WERI-Rb-1 (cell line): Measurements from ENCODE around the gene BAK1.

Experiments
- DNase-seq: peaks from one replicate; pipeline ENCODE4 v3.0.0-alpha.2; 2020
- H3K27ac ChIP-seq: fragments of 250-450 bp; sonication (Bioruptor Pico); 2 replicates; pipeline ENCODE4 v1.5.1; 2020; ENCODE audit warnings: mild to moderate bottlenecking, moderate library complexity
- H3K27me3 ChIP-seq: fragments of 250-450 bp; sonication (Bioruptor Pico); 2 replicates; pipeline ENCODE4 v1.5.1; 2021; ENCODE audit warnings: mild to moderate bottlenecking, low read depth, moderate library complexity; ENCODE audit not compliant: insufficient read depth, severe bottlenecking
- H3K36me3 ChIP-seq: fragments of 250-450 bp; sonication (Bioruptor Pico); 2 replicates; pipeline ENCODE4 v1.5.1; 2020; ENCODE audit warnings: mild to moderate bottlenecking, moderate library complexity
- H3K4me3 ChIP-seq: 2 replicates; pipeline ENCODE4 v1.5.1; 2011; ENCODE audit warnings: low read depth, mild to moderate bottlenecking, control low read depth, low read length
- H3K9me3 ChIP-seq: fragments of 250-450 bp; sonication (Bioruptor Pico); 2 replicates; pipeline ENCODE4 v1.5.1; 2021; ENCODE audit warnings: mild to moderate bottlenecking, moderate library complexity; ENCODE audit not compliant: severe bottlenecking
- TF ChIP-seq, protein P1 (sequence below): IDR thresholded peaks from 2 replicates; pipeline ENCODE4 v1.5.1; 2011; ENCODE audit warnings: low read depth, mild to moderate bottlenecking, control low read depth, inconsistent platforms, low read length

The BAK1 gene

GRCh38 chr6:33592595-33593413 is 12.7 kb upstream of the BAK1 start:
- Histone ChIP-seq H3K4me3 (no peak overlapping the region), H3K27me3 (no peaks in the 10 kb centered on the region), H3K27ac (no peak overlapping the region), H3K9me3 (no peaks in the 10 kb centered on the region), H3K36me3 (no peaks in the 10 kb centered on the region)
- TF ChIP-seq, protein P1, sequence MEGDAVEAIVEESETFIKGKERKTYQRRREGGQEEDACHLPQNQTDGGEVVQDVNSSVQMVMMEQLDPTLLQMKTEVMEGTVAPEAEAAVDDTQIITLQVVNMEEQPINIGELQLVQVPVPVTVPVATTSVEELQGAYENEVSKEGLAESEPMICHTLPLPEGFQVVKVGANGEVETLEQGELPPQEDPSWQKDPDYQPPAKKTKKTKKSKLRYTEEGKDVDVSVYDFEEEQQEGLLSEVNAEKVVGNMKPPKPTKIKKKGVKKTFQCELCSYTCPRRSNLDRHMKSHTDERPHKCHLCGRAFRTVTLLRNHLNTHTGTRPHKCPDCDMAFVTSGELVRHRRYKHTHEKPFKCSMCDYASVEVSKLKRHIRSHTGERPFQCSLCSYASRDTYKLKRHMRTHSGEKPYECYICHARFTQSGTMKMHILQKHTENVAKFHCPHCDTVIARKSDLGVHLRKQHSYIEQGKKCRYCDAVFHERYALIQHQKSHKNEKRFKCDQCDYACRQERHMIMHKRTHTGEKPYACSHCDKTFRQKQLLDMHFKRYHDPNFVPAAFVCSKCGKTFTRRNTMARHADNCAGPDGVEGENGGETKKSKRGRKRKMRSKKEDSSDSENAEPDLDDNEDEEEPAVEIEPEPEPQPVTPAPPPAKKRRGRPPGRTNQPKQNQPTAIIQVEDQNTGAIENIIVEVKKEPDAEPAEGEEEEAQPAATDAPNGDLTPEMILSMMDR, result no peak
- no peak for DNase-seq

DNA sequence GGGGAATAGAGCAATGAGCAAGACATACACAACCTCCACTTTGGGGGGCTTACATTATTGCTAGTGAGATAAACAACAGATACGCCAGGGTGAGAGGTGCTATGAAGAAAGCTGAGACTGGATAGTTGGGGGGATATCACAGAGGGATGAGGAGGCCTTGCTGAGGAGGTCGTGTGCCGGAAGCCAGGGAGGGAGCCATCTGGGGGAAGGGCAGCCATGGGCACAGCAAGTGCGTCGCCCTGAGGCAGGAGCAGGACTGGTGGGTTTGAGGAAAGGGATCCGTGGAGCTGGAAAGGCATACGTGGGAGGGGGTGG is 12.2 kb upstream of the BAK1 start:
- H3K9me3 ChIP-seq, result no peaks in the 10 kb centered on the region
- H3K36me3 ChIP-seq, result no peaks in the 10 kb centered on the region
- DNase-seq, result no peak
- H3K27me3 ChIP-seq, result no peaks in the 10 kb centered on the region
- H3K27ac ChIP-seq, result no peak overlapping the region
- H3K4me3 ChIP-seq, result no peak overlapping the region
- TF ChIP-seq, protein P1, result no peak

DNA sequence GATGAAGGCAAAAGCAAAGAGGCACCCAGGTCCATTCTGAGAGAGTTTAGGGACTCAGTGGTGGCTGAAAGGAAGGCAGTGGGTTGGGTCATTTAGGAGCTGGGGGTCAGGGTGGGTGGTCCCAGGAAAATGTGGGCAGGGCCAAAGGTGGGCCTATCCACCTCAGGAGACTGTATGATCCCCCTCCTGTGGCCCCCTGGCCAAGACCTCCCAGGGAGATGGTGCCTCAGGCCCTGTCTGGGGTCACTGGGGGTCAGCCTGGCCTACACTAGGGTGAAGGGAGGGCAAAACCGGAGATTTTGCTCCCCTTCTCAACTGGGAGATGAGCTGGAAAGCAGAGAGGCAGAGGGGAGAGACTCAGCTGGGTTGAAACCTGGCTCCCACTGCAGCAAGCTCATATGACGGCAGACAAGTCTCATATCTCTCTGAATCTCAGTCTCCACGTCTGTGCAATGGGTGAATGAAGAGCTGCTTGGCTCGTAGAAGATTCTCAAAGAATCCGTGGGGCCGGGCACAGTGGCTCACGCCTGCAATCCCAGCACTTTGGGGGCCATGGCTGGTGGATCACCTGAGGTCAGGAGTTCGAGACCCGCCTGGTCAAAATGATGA is 11.5 kb upstream of the BAK1 start:
- TF ChIP-seq, protein P1, result no peak
- Histone ChIP-seq H3K36me3 (no peaks in the 10 kb centered on the region), H3K27ac (peak overlapping the region; percentile 76), H3K27me3 (no peaks in the 10 kb centered on the region), H3K9me3 (no peaks in the 10 kb centered on the region), H3K4me3 (no peak overlapping the region)
- no peak for DNase-seq

GRCh38 chr6:33590531-33591198 is 10.6 kb upstream of the BAK1 start:
- no peaks in the 10 kb centered on the region for H3K36me3 ChIP-seq
- no peaks in the 10 kb centered on the region for H3K27me3 ChIP-seq
- no peak overlapping the region for H3K4me3 ChIP-seq
- no peaks in the 10 kb centered on the region for H3K9me3 ChIP-seq
- peak overlapping the region; percentile 76 for H3K27ac ChIP-seq
- TF ChIP-seq, protein P1, result no peak
- DNase-seq, result peak; percentile 56

DNA sequence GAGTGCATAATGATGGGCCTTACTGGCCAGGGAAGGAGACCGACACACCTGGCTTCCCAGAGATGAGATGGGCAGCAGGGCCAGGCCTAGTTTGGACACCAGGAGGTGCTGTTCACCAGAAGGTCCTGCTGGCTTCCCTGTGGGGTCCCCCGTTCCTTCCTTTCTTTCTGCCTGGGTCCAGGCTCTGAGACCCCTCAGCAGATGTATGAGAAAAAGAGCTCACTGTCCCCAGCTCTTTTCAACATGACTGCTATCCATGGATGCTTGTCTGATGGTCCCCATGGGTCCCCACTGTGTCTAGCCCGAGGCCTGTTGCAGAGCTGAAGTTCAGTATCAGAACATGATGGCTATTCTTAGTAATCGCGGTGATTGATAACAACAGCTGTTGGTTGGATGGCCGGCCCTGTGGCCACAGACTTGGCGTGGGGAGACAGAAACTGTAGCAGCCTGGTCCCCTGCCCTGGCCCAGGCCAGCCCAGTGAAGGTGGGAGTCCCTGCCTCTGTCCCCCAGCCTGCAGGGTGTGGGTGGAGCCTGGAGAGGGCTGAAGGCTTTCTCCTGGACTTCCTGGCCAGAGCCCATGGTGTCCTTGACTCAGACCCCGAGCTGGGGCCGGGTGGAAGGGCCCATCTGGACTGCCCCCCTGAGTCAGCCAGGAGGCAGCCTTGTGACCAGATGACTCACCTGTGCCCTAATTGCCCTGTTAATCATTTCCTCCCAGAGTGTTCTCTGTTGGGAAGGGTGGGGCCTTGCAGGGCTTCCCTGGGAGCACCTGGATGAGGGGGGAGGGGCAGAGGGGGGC is 9.9 kb upstream of the BAK1 start:
- TF ChIP-seq, protein P1, result peak; percentile 100
- no peaks in the 10 kb centered on the region for H3K9me3 ChIP-seq
- H3K4me3 ChIP-seq, result peak overlapping the region; percentile 15
- DNase-seq, result peak; percentile 92
- no peaks in the 10 kb centered on the region for H3K36me3 ChIP-seq
- no peaks in the 10 kb centered on the region for H3K27me3 ChIP-seq
- peak overlapping the region; percentile 76 for H3K27ac ChIP-seq
